IPS-20b (cell line): Measurements from ENCODE around the gene DDX47.
A peak's percentile ranks its signal among the peaks of the same experiment; 100 is the strongest.

Source experiments
- H3K27ac ChIP-seq: one replicate; pipeline ENCODE4 v1.5.1; 2013; ENCODE audit warnings: low read length
- H3K27me3 ChIP-seq: 2 replicates; pipeline ENCODE4 v1.6.1; 2013; ENCODE audit warnings: mild to moderate bottlenecking, low read length, inconsistent platforms; ENCODE audit not compliant: insufficient read depth
- H3K36me3 ChIP-seq: 2 replicates; pipeline ENCODE4 v1.6.1; 2013; ENCODE audit warnings: low read depth, mild to moderate bottlenecking, inconsistent platforms, low read length, moderate library complexity; ENCODE audit not compliant: insufficient read depth
- H3K4me1 ChIP-seq: 2 replicates; pipeline ENCODE4 v1.6.1; 2013; ENCODE audit warnings: mild to moderate bottlenecking, control low read depth, inconsistent platforms, low read length, moderate library complexity; ENCODE audit not compliant: insufficient read depth
- H3K4me3 ChIP-seq: 2 replicates; pipeline ENCODE4 v1.5.1; 2013; ENCODE audit warnings: mild to moderate bottlenecking, low read length, inconsistent platforms
- H3K9ac ChIP-seq: 2 replicates; pipeline ENCODE4 v1.6.1; 2013; ENCODE audit warnings: low read depth, mild to moderate bottlenecking, inconsistent platforms, low read length, moderate library complexity
- H3K9me3 ChIP-seq: 2 replicates; pipeline ENCODE4 v1.6.1; 2013; ENCODE audit warnings: mild to moderate bottlenecking, low read depth, low read length, inconsistent platforms; ENCODE audit not compliant: insufficient read depth

Gene DDX47

GRCh38 chr12:12786706-12787601 lies 26.2 kb upstream of the DDX47 start:
- Histone ChIP-seq H3K4me1 (peaks cover 18% of the 10 kb centered on the region), H3K27ac (no peak overlapping the region), H3K4me3 (peak overlapping the region; percentile 65), H3K9me3 (no peaks in the 10 kb centered on the region), H3K27me3 (peaks cover 49% of the 10 kb centered on the region), H3K9ac (peak overlapping the region; percentile 62; the same call in 1 of the 2 replicates), H3K36me3 (no peaks in the 10 kb centered on the region)

- no peak overlapping the region for H3K9ac ChIP-seq
- H3K9me3 ChIP-seq = no peaks in the 10 kb centered on the region
- H3K27ac ChIP-seq = no peak overlapping the region
- H3K4me1 ChIP-seq = peaks cover 18% of the 10 kb centered on the region
- H3K36me3 ChIP-seq = no peaks in the 10 kb centered on the region
- H3K27me3 ChIP-seq = peaks cover 49% of the 10 kb centered on the region
- no peak overlapping the region for H3K4me3 ChIP-seq
Measured at GRCh38 chr12:12788131-12788530, 25.0 kb upstream of the DDX47 start.

- no peak overlapping the region for H3K27ac ChIP-seq
- H3K9me3 ChIP-seq = no peaks in the 10 kb centered on the region
- no peaks in the 10 kb centered on the region for H3K36me3 ChIP-seq
- peaks cover 18% of the 10 kb centered on the region for H3K4me1 ChIP-seq
- H3K9ac ChIP-seq = no peak overlapping the region
- no peak overlapping the region for H3K4me3 ChIP-seq
- H3K27me3 ChIP-seq = peaks cover 49% of the 10 kb centered on the region
Measured at GRCh38 chr12:12788675-12789368, 24.3 kb upstream of the DDX47 start.

- Histone ChIP-seq H3K4me3 (no peak overlapping the region), H3K27ac (no peak overlapping the region), H3K9ac (no peak overlapping the region), H3K9me3 (no peaks in the 10 kb centered on the region), H3K4me1 (peaks cover 4% of the 10 kb centered on the region), H3K27me3 (peaks cover 28% of the 10 kb centered on the region), H3K36me3 (no peaks in the 10 kb centered on the region)
Measured at GRCh38 chr12:12790956-12791355, 22.2 kb upstream of the DDX47 start.

GRCh38 chr12:12791756-12792369 lies 21.3 kb upstream of the DDX47 start:
- Histone ChIP-seq H3K27ac (no peak overlapping the region), H3K9me3 (no peaks in the 10 kb centered on the region), H3K4me1 (no peaks in the 10 kb centered on the region), H3K27me3 (peaks cover 19% of the 10 kb centered on the region), H3K36me3 (no peaks in the 10 kb centered on the region), H3K9ac (no peak overlapping the region), H3K4me3 (no peak overlapping the region)

- H3K4me1 ChIP-seq = no peaks in the 10 kb centered on the region
- H3K9me3 ChIP-seq = no peaks in the 10 kb centered on the region
- no peak overlapping the region for H3K27ac ChIP-seq
- no peaks in the 10 kb centered on the region for H3K36me3 ChIP-seq
- no peak overlapping the region for H3K9ac ChIP-seq
- no peak overlapping the region for H3K4me3 ChIP-seq
- peaks cover 14% of the 10 kb centered on the region for H3K27me3 ChIP-seq
Measured at GRCh38 chr12:12792421-12792820, 20.7 kb upstream of the DDX47 start.

- H3K36me3 ChIP-seq = no peaks in the 10 kb centered on the region
- no peak overlapping the region for H3K9ac ChIP-seq
- no peaks in the 10 kb centered on the region for H3K27me3 ChIP-seq
- H3K4me3 ChIP-seq = no peak overlapping the region
- H3K27ac ChIP-seq = no peak overlapping the region
- peaks cover 3% of the 10 kb centered on the region; the same call in 1 of the 2 replicates for H3K4me1 ChIP-seq
- H3K9me3 ChIP-seq = no peaks in the 10 kb centered on the region
Measured at GRCh38 chr12:12794686-12795085, 18.5 kb upstream of the DDX47 start.

- H3K9ac ChIP-seq = no peak overlapping the region
- no peak overlapping the region for H3K4me3 ChIP-seq
- no peaks in the 10 kb centered on the region for H3K36me3 ChIP-seq
- H3K27me3 ChIP-seq = no peaks in the 10 kb centered on the region
- no peaks in the 10 kb centered on the region for H3K9me3 ChIP-seq
- H3K4me1 ChIP-seq = peaks cover 5% of the 10 kb centered on the region; the same call in 1 of the 2 replicates
- no peak overlapping the region for H3K27ac ChIP-seq
Measured at GRCh38 chr12:12796171-12796570, 17.0 kb upstream of the DDX47 start.

GRCh38 chr12:12796928-12797793 lies 16.0 kb upstream of the DDX47 start:
- Histone ChIP-seq H3K4me1 (peaks cover 5% of the 10 kb centered on the region; the same call in 1 of the 2 replicates), H3K36me3 (no peaks in the 10 kb centered on the region), H3K27me3 (no peaks in the 10 kb centered on the region), H3K9ac (no peak overlapping the region), H3K4me3 (no peak overlapping the region), H3K27ac (no peak overlapping the region), H3K9me3 (no peaks in the 10 kb centered on the region)

- H3K27ac ChIP-seq = no peak overlapping the region
- H3K4me1 ChIP-seq = peaks cover 5% of the 10 kb centered on the region; the same call in 1 of the 2 replicates
- no peaks in the 10 kb centered on the region for H3K9me3 ChIP-seq
- no peaks in the 10 kb centered on the region for H3K27me3 ChIP-seq
- H3K9ac ChIP-seq = no peak overlapping the region
- no peak overlapping the region for H3K4me3 ChIP-seq
- no peaks in the 10 kb centered on the region for H3K36me3 ChIP-seq
Measured at GRCh38 chr12:12797794-12798152, 15.4 kb upstream of the DDX47 start.

GRCh38 chr12:12798480-12798879 lies 14.7 kb upstream of the DDX47 start:
- Histone ChIP-seq H3K9me3 (no peaks in the 10 kb centered on the region), H3K4me1 (peaks cover 5% of the 10 kb centered on the region; the same call in 1 of the 2 replicates), H3K27ac (no peak overlapping the region), H3K36me3 (no peaks in the 10 kb centered on the region), H3K9ac (no peak overlapping the region), H3K27me3 (no peaks in the 10 kb centered on the region), H3K4me3 (no peak overlapping the region)
